GM06990 (cell line): Measurements from ENCODE around the gene TNNT3.

Experiments
- DNase-seq: peaks from one replicate; pipeline ENCODE4 v3.0.0-alpha.2; 2011; ENCODE audit not compliant: insufficient read length; ENCODE audit errors: extremely low read depth
- H3K27me3 ChIP-seq: replicated peaks from 2 replicates; pipeline ENCODE4 v1.6.0; 2011; ENCODE audit warnings: low read length; ENCODE audit not compliant: control insufficient read depth, insufficient read depth
- H3K36me3 ChIP-seq: 2 replicates; pipeline ENCODE4 v1.5.1; 2011; ENCODE audit warnings: low read length; ENCODE audit not compliant: control insufficient read depth, insufficient read depth
- H3K4me3 ChIP-seq: replicated peaks from 2 replicates; pipeline ENCODE4 v1.5.1; 2011; ENCODE audit warnings: low read depth, mild to moderate bottlenecking, control low read depth, low read length
- TF ChIP-seq, protein P1 (sequence below): IDR thresholded peaks from 2 replicates; pipeline ENCODE4 v1.5.1; 2011; ENCODE audit warnings: low read length, control low read depth, mild to moderate bottlenecking, inconsistent platforms; ENCODE audit not compliant: insufficient read depth, poor library complexity, severe bottlenecking

TNNT3 gene

GRCh38 chr11:1935156-1936071 is 15.9 kb downstream of the TNNT3 start:
- TF ChIP-seq, protein P1, sequence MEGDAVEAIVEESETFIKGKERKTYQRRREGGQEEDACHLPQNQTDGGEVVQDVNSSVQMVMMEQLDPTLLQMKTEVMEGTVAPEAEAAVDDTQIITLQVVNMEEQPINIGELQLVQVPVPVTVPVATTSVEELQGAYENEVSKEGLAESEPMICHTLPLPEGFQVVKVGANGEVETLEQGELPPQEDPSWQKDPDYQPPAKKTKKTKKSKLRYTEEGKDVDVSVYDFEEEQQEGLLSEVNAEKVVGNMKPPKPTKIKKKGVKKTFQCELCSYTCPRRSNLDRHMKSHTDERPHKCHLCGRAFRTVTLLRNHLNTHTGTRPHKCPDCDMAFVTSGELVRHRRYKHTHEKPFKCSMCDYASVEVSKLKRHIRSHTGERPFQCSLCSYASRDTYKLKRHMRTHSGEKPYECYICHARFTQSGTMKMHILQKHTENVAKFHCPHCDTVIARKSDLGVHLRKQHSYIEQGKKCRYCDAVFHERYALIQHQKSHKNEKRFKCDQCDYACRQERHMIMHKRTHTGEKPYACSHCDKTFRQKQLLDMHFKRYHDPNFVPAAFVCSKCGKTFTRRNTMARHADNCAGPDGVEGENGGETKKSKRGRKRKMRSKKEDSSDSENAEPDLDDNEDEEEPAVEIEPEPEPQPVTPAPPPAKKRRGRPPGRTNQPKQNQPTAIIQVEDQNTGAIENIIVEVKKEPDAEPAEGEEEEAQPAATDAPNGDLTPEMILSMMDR: no peak
- H3K4me3 ChIP-seq: no peak overlapping the region
- no peaks in the 10 kb centered on the region; the same call in 1 of the 2 replicates for H3K27me3 ChIP-seq
- DNase-seq: no peak
- H3K36me3 ChIP-seq: no peaks in the 10 kb centered on the region

- no peaks in the 10 kb centered on the region; the same call in 1 of the 2 replicates for H3K27me3 ChIP-seq
- no peak for DNase-seq
Measured at GRCh38 chr11:1936072-1936780, 16.7 kb downstream of the TNNT3 start.

DNA sequence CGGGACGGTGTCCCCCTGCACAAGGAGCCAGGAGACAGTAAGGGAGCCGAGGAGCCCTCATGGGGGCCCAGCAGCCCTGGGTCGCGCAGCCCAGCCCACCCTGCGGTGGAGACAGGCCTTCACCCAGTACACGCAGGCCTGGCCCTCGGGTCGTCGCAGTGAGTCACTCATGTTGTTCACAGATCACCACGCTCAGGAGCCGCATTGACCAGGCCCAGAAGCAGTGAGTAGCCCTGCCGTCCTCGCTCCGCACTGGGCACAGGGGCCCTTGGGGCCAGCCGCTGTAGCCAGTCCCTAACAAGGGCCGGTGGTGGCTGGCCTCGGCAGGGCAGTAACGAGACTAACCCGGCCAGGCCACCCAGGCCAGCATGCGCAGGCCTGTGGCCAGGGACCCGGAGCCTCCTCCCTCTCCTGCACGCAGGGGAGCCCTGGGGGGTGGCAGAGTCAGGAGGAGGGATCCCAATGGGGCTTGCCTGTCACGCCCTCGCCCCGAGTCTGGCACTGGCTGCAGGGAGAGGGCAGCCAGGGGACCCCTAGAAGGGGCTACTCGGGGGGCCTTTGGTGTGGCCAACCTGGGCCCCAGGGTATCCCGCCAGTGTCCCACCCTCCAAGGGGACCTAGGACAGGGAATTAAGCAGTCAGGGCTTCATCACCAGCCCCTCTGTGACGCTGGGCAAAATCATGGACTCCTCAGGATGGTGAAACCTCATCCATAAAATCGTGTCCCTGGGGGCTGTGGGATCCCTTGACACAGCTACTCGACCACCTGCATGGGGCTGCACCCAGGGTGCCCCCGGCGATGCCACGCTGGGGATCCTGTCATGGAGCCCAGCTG is 17.5 kb downstream of the TNNT3 start:
- Histone ChIP-seq H3K4me3 (no peak overlapping the region), H3K27me3 (no peaks in the 10 kb centered on the region; the same call in 1 of the 2 replicates), H3K36me3 (no peaks in the 10 kb centered on the region)
- TF ChIP-seq, protein P1: no peak
- no peak for DNase-seq

More at GRCh38 chr11:1936072-1936780, 16.7 kb downstream of the TNNT3 start:
- Histone ChIP-seq H3K4me3 (no peak overlapping the region), H3K36me3 (no peaks in the 10 kb centered on the region)
- TF ChIP-seq, protein P1: no peak

DNA sequence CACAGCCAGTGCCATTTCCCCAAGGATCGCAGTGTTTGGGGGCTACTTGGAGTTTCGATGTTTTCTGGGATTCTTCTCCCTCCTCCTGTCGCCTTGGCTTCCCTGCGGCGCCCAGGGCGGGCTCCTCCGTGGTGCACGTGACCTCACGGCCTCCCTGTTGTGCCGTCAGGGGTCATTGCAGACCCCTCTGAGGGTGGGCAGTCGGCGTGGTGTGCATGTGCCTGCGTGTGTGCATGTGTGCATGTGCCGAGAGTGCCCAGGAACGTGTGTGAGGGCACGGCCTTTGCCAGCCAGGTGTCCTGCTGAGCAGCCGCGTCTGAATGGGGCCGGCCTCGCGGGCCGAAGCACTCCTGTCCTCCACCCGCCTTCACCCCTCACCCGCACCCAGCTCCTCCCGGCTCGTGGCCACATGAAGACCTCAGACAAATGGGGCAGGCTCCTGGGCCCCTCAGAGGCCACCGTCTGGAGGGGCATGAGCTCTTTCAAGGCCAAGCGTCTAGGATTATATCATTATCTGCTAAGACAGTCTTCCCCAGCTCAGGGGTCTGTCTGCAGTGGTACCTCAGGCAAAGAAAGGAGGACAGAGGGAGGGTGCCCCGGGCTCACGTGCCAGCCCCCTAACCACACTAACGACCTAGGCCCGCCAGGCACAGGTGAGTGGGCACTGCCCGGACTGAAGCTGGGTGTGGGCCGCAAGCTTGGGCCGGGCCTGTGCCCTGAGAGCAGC is 18.3 kb downstream of the TNNT3 start:
- TF ChIP-seq, protein P1: no peak
- no peak for DNase-seq
- Histone ChIP-seq H3K27me3 (no peaks in the 10 kb centered on the region; the same call in 1 of the 2 replicates), H3K4me3 (no peak overlapping the region), H3K36me3 (no peaks in the 10 kb centered on the region)

- Histone ChIP-seq H3K36me3 (no peaks in the 10 kb centered on the region), H3K4me3 (no peak overlapping the region), H3K27me3 (no peaks in the 10 kb centered on the region; the same call in 1 of the 2 replicates)
- no peak for DNase-seq
- TF ChIP-seq, protein P1: no peak
Measured at GRCh38 chr11:1938343-1939005, 19.0 kb downstream of the TNNT3 start.
